Erythroblast (primary cell): ENCODE data around the gene PWWP2B.

Experiments used
- GATA1 ChIP-seq: IDR thresholded peaks from 2 replicates; pipeline ENCODE4 v1.6.1; 2011; ENCODE audit warnings: low read depth, mild to moderate bottlenecking, control low read depth, low read length, moderate library complexity
- POLR2A ChIP-seq: IDR thresholded peaks from 2 replicates; pipeline ENCODE4 v1.6.1; 2011; ENCODE audit warnings: mild to moderate bottlenecking, low read length

GRCh38 chr10:132458586-132459300 is 61.7 kb downstream of the PWWP2B start:
- TF ChIP-seq POLR2A (no peak), GATA1 (no peak)
